ENCODE results near the gene POLR3A.

Gene POLR3A

DNA sequence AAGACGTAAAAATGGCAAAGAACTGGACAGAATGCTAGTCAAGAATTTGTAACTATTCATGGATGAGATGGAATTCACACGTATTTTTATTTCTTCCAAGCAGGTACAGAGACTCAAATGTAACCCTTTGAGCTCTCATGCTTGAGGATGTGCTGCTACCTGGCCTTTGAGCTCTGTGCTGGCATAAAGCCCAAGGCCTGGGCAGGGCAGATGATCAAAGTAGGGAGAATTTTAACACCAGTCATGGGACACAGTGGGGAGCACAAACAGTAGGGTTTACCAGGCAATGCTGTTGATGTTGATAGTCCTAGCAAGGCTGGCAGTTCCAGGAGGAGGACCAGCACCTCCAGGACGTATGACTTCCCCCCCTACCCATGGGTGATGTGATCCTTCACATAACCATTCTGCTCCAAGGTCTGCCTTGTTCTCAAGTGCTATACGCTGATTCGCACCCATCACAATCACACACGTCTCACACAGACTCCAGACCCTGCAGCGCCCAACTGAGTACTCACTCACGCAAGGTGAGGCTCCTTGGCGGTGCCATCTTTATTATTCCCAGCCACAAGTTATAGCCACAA lies 54.1 kb downstream of the POLR3A start:
- no peak for DNase-seq

DNA sequence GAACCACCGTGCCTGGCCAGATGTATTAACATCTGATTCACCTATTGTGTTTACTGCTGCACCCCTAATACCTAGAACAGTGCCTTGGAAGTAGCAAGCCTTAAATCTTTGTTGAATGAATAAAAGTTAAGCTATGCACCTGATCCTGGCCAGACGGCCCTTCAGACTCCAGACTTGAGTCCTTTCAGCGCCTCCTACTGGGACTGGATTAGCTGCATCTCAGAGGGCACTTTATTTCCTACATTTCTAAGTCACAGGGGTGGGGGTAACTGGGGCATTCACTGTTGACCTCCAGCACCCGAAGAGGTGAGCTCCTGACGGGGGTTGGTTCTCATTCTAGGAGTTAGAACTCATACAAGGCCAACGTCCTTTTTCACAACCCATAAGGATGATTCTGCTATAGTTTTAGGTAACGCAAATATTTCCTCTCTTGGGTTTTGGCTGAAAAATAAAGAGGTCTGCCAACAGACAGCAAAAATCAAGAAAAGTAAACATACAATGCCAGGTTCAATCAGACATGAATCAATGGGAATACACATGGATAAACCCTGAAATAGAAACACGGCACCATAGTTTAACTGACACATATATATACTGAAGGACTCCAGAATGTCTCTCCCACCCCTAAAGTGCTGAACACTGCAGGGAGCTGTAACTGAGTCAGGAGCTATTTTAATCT lies 54.8 kb downstream of the POLR3A start:
- peak; percentile 29 for DNase-seq

DNA sequence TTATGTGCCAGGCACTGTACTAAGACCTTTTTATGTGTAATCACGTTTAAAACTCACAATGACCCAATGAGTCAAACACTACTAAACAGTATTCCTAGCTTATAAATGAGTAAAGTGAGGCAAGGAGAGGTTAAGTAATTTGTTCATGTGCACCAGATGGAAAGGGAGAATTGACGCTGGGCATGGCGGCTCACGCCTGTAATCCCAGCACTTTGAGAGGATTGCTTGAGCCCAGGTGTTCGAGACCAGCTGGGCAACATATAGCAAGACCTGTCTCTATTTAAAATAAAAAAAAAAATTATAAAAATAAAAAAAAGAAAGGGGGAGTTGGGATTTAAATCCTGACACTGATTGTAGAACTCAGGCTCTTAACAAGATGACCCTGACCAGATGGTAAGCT lies 56.0 kb downstream of the POLR3A start:
- DNase-seq: no peak

GRCh38 chr10:77972148-77972547 lies 57.2 kb downstream of the POLR3A start:
- no peak for DNase-seq

DNA sequence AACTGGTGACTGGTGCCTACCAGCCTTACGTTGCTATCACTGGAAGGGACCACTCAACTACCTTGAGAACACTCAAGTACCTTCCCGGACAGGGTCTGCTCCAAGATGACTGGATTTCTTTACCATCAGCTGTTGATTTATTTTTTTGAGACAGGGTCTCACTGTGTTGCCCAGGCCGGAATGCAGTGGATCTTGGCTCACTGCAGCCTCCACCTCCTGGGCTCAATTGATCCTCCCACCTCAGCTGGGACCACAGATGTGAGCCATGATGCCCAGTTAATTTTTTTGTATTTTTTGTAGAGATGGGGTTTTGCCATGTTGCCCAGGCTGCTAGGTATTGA lies 57.5 kb downstream of the POLR3A start:
- no peak for DNase-seq

GRCh38 chr10:77970869-77971803 lies 58.2 kb downstream of the POLR3A start:
- DNase-seq: no peak

GRCh38 chr10:77969114-77969513 lies 60.2 kb downstream of the POLR3A start:
- DNase-seq: no peak

DNA sequence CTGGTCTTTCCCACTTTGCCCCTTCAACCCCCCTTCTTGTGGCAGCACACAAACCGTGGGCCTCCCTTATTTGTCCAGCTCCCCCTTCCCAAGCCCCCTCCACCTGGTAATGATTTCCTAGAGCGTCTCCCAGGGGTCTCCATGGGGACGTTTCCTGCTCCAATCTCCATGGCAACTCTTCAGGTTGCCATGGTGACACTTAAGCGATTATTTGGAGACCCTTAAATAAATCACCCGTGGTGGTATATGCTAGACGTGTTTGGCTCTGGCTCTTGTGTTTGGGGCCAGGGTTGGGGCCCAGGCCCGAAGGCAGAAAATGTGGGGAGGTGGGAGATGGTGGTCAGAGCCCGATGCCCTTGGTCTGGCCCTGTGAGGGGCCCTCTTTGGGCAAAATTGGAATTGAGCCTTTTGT lies 61.7 kb downstream of the POLR3A start:
- DNase-seq: peak; percentile 53

DNA sequence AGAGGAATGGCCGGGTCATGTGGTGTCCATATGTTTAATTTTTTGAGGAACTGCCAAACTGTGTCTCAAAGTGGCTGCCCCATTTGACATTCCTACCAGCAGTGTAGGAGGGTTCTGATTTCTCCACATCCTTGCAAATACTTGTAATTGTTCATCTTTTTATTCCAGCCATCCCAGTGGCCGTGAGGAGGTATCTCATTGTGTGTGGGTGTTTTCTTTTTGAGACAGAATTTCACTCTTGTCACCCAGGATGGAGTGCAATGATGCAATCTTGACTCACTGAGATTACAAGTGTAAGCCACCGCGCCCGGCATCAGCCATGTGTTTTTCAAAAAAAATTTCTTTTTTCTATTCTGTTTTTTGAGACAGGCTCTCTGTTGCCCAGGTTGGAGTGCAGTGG lies 64.0 kb downstream of the POLR3A start:
- DNase-seq: no peak

DNA sequence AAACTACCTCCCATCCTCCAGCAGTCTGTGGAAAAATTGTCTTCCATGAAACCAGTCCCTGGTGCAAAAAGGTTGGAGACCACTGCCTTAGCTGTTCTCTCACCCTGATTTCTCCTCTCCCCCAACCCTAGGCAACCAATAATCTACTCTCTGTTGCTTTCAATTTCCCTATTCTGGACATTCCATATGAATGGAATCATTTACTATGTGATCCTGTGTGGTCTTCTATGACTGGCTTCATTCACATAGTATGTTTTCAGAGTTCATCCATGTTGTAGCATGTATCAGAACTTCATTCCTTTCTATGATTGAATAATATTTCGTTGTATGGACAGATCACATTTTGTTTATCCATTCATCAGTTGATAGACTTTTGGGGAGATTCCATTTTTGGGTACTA lies 64.5 kb downstream of the POLR3A start:
- DNase-seq: no peak

DNA sequence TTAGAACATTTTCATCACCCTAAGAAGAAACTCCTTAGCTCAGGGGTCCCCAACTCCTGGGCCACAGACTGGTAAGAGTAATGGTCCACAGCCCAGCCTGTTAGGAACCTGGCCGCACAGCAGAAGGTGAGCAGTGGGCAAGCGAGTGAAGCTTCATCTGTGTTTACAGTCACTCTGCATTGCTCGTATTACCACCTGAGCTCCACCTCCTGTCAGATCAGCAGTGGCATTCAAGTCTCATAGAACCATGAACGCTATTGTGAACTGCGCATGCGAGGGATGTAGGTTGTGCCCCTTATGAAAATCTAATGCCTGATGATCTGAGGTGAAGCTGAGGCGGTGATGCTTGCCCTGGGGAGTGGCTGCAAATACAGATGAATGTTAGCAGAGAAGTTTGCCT lies 65.4 kb downstream of the POLR3A start:
- no peak for DNase-seq

- no peak for DNase-seq
Observed at GRCh38 chr10:77962350-77963146, 66.8 kb downstream of the POLR3A start.

DNA sequence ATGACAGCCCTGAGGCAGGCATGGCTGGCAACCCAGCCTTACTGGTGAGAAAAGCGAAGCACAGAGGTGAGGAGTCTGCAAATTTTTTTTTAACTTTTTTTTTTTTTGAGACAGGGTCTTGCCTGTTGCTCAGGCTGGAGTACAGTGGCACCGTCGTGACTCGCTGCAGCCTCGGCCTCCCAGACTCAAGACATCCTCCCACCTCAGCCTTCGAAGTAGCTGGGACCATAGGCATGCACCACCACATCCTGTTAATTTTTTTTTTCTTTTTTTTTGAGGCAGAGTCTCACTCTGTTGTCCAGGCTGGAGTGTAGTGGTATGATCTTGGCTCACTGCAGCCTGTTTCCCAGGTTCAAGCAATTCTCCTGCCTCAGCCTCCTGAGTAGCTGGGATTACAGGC lies 67.6 kb downstream of the POLR3A start:
- no peak for DNase-seq

- DNase-seq: no peak
Observed at GRCh38 chr10:77960829-77961329, 68.4 kb downstream of the POLR3A start.

GRCh38 chr10:77959887-77960455 lies 69.3 kb downstream of the POLR3A start:
- DNase-seq: no peak

GRCh38 chr10:77959384-77959783 lies 69.9 kb downstream of the POLR3A start:
- DNase-seq: no peak

- no peak for DNase-seq
Observed at GRCh38 chr10:77955136-77955535, 74.2 kb downstream of the POLR3A start.

DNA sequence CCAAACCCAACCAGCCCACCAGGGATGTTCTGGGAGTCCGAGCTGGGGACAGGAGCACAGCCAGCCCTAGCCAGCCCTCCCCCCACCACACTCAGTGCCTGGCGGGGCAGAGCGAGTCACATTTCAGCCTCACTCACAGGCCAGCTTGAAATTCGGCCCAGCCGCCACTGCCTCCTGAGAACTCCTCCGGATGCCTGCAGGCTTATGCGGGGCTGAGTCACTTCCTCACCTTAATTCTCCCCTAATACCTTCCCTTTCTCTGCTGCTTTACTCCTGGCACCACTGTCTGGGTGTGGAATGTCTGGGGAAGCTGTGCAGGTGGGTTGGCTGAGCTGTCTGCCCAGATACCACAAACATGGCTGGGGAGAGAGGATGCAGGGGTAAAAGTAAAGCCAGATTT lies 80.1 kb downstream of the POLR3A start:
- no peak for DNase-seq

GRCh38 chr10:77946084-77946483 lies 83.2 kb downstream of the POLR3A start:
- no peak for DNase-seq

DNA sequence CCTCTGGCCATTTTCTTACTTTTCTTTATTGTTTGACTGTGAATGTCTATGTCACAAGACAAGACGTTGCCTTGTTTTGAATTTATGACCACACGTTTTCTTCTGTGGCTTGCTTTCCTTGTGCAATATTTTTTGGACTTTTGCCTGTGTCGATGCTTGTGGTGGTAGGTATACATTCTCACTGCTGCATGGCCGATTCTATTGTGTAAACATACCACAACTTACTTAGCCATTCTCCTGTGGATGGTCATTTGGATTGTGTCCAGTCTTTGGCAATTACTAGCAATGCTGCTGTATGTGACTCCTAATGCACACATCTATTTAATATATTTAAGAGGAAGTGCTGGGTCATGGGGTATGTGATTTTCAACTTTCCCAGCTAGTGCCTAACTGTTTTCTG lies 84.8 kb downstream of the POLR3A start:
- no peak for DNase-seq

DNA sequence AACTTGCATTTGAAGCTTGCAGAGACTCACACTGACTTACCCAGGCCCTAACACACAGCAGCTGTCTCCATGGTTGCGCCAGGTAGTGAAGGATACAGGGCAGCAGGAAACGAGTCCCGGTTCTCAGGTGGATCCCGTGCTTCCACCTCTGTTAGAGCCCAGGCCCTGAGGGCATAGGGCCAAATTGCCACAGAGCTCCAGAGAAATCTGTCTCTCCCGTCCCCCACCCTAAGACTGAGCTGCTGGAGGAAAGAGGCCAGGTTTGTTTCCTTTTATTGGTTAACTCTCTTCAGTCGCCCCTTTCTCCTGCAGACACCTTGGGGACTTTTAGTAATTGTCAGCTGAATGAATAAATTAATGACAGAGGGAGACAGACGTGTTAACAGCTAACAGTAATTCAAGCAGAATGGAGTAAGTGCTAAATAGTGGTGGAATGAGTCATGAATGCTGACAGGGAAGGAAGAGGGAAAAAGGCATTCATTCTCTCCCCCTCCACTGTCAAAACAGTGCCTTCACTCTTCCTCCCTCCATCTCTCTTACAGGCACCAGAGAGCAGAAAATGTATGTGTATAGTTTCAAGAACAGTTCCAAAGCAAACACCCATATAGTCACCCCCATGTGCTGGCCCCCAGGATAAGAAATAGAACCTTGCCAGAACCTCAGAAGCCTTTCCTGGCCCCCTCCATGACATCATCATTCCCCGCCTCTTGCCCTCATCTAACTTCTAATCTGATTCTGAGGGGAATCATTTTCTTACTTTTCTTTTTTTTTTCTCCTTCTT lies 86.0 kb downstream of the POLR3A start:
- peak; percentile 71 for DNase-seq

DNA sequence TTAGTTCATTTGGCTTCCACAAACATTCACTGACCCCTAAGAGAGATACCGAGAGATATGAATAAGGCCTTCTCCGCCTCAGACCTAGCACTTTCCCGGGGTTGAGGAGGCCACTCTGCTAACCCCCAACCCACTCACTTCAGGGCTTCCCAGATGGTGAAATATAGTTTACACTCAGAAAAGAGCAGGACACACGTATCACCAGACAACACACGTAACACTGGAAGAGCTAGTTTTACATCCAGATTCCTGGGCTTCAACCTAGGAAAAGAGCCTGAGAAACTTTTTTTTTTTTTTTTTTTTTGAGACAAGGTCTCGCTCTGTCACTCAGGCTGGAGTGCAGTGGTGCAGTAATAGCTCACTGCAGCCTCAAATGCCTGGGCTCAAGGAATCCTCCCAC lies 87.5 kb downstream of the POLR3A start:
- no peak for DNase-seq
